T-cell (primary cell): Measurements from ENCODE around the gene CCDC146. TPM values are rescaled to one million over a fixed set of nuclear protein-coding genes. Genes with fewer than 3 reads are reported as not detected.
A peak's percentile ranks its signal among the peaks of the same experiment; 100 is the strongest.
"Not testable (repeated sequence)": the region's sequence is repeated elsewhere in the genome, so short reads cannot be mapped to it uniquely, and the experiment has no call there.

Experiments used
- ATAC-seq, 4 experiments: fragments of 200-7000 bp in 3 of 4; fragments of 150-1000 bp in 1 of 4; cut with Tn5 transposase; replicated peaks in 1 of 4; 1 replicate in 3 of 4; 2 replicates in 1 of 4; pipeline ENCODE4 v1.10.0; 2021; ENCODE audit warnings: moderate library complexity in 3 of 4, mild to moderate bottlenecking in 2 of 4, moderate number of reproducible peaks in 1 of 4
- CTCF ChIA-PET, 2 donors: fragments of 300-600 bp; sonication (Branson Sonifier 250); formaldehyde crosslinking; loops; one replicate each; lab custom pipeline; 2022; ENCODE audit warnings: antibody characterized with exemption in 2 of 2; lab: Charles Lee
- POLR2A ChIA-PET, 2 donors: fragments of 300-600 bp; sonication (Branson Sonifier 250); formaldehyde crosslinking; loops; one replicate each; lab custom pipeline; 2022; ENCODE audit warnings: antibody characterized with exemption in 2 of 2; lab: Charles Lee
- DNase-seq, 35 experiments: peaks; one replicate each; pipeline versions ENCODE4 v3.0.0 to v3.0.0-alpha.2; 2013 to 2023
- H3K27ac ChIP-seq: one replicate; pipeline ENCODE4 v1.5.1; 2013; ENCODE audit warnings: low read length
- H3K27me3 ChIP-seq, 2 experiments: replicated peaks in 1 of 2; 1 replicate in 1 of 2; 2 replicates in 1 of 2; pipeline versions ENCODE4 v1.6.1 to v1.7.0; 2013; ENCODE audit warnings: low read length in 1 of 2, mixed read lengths in 1 of 2; ENCODE audit not compliant: control insufficient read depth in 2 of 2, insufficient read depth in 2 of 2; ENCODE audit errors: extremely low read depth in 1 of 2
- H3K36me3 ChIP-seq, 2 donors: 1 replicate in 1 of 2; 2 replicates in 1 of 2; pipeline versions ENCODE4 v1.6.1 to v1.7.0; 2013; ENCODE audit warnings: low read length in 1 of 2; ENCODE audit not compliant: control insufficient read depth in 2 of 2, insufficient read depth in 1 of 2; ENCODE audit errors: extremely low read depth in 1 of 2
- H3K4me1 ChIP-seq, 2 experiments: 1 replicate in 1 of 2; 2 replicates in 1 of 2; pipeline versions ENCODE4 v1.6.1 to v1.7.0; 2013; ENCODE audit warnings: low read length in 2 of 2, mixed read lengths in 1 of 2; ENCODE audit not compliant: insufficient read depth in 2 of 2, control insufficient read depth in 1 of 2; ENCODE audit errors: extremely low read depth in 1 of 2
- H3K4me3 ChIP-seq, 2 donors: 1 replicate in 1 of 2; 2 replicates in 1 of 2; pipeline versions ENCODE4 v1.5.1 to v1.7.0; 2013; ENCODE audit warnings: mild to moderate bottlenecking in 2 of 2, low read length in 1 of 2, moderate library complexity in 1 of 2; ENCODE audit not compliant: control insufficient read depth in 1 of 2; ENCODE audit errors: extremely low read depth in 1 of 2
- H3K9me3 ChIP-seq: 2 replicates; pipeline ENCODE4 v1.7.0; 2013
- H3K27ac Mint-ChIP-seq, 2 donors: one replicate each; pipeline ENCODE4 v1.8.0; 2020 to 2021; ENCODE audit warnings: mild to moderate bottlenecking in 2 of 2, mixed read lengths in 2 of 2
- H3K27me3 Mint-ChIP-seq, 2 donors: one replicate each; pipeline ENCODE4 v1.8.0; 2021 to 2022; ENCODE audit warnings: mixed read lengths in 2 of 2
- H3K36me3 Mint-ChIP-seq: one replicate; pipeline ENCODE4 v1.8.0; 2021; ENCODE audit warnings: mixed read lengths
- H3K4me1 Mint-ChIP-seq, 3 donors: one replicate each; pipeline ENCODE4 v1.8.0; 2020 to 2022; ENCODE audit warnings: mixed read lengths in 3 of 3, mild to moderate bottlenecking in 1 of 3
- H3K4me3 Mint-ChIP-seq, 3 donors: one replicate each; pipeline ENCODE4 v1.8.0; 2020 to 2022; ENCODE audit warnings: mild to moderate bottlenecking in 3 of 3, mixed read lengths in 3 of 3, moderate library complexity in 3 of 3
- H3K9me3 Mint-ChIP-seq, 3 donors: one replicate each; pipeline ENCODE4 v1.8.0; 2020 to 2022; ENCODE audit warnings: mixed read lengths in 3 of 3
- WGBS: methylation state at CpG from one replicate; pipeline ENCODE4 v1.1.5; 2013; ENCODE audit warnings: missing lambda C conversion rate; ENCODE audit not compliant: insufficient coverage; 5-methylcytosine and 5-hydroxymethylcytosine counted together
- total RNA-seq, 35 experiments: library from RNA in 6 of 35; stranded (reverse) in 6 of 35; fragments of 120-200 nt in 1 of 35; gene quantifications; one replicate each; pipeline versions ENCODE4 v1.2.1 to v1.2.4 and lab custom pipeline; 2013 to 2026

Gene CCDC146
- total RNA-seq, 5 donors from 2014 or later (not counting 1 experiment from before 2014, with no cell fraction given) = 10.6 to 14.7 (median 14.1) TPM

DNA sequence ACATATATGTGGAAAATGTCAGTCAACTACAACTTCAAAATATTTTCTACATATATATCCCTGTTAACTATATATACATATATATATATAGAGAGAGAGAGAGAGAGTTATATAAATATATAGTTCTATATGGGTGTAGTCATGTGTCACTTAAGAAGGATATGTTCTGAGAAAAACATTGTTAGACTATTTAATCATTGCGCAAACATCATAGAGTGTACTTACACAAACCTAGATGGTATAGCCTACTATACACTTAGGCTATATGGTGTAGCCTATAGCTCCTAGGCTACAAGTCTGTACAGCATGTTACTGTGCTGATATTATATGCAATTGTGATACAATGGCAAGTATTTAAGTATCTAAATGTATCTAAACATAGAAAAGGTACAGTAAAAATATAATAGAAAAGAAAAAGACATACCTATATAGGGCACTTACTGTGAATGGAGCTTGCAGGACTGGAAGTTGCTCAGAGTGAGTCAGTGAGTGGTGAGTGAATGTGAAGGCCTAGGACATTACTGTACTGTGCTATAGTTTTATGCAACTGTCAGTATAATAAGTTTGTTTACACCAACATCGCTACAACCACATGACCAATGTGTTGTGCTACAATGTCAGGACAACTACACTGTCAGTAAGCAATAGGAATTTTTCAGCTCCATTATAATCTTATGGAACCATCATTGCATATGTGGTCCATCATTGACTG is 95.2 kb downstream of the CCDC146 start:
- Histone ChIP-seq H3K27me3 (no peaks in the 10 kb centered on the region), H3K4me1 (peaks cover 6 to 9% of the 10 kb centered on the region in 2 experiments), H3K9me3 (no peaks in the 10 kb centered on the region), H3K4me3 (no peak overlapping the region), H3K27ac (no peak overlapping the region), H3K36me3 (no peaks in the 10 kb centered on the region)
- peaks cover 12 to 19% (median 13%) of the 10 kb centered on the region in 3 donors for H3K4me1 Mint-ChIP-seq
- ChIA-PET CTCF (no interaction called here), POLR2A (no interaction called here)
- peaks cover 0 to 7% (median 4%) of the 10 kb centered on the region in 3 donors for H3K9me3 Mint-ChIP-seq
- DNase-seq (no peak), ATAC-seq (no peak)
- H3K36me3 Mint-ChIP-seq = peaks cover 22% of the 10 kb centered on the region
- H3K27ac Mint-ChIP-seq = no peak overlapping the region
- WGBS = no CpG with 5 or more reads among the region's 2 CpGs
- no peaks in the 10 kb centered on the region for H3K27me3 Mint-ChIP-seq
- H3K4me3 Mint-ChIP-seq = no peak overlapping the region

DNA sequence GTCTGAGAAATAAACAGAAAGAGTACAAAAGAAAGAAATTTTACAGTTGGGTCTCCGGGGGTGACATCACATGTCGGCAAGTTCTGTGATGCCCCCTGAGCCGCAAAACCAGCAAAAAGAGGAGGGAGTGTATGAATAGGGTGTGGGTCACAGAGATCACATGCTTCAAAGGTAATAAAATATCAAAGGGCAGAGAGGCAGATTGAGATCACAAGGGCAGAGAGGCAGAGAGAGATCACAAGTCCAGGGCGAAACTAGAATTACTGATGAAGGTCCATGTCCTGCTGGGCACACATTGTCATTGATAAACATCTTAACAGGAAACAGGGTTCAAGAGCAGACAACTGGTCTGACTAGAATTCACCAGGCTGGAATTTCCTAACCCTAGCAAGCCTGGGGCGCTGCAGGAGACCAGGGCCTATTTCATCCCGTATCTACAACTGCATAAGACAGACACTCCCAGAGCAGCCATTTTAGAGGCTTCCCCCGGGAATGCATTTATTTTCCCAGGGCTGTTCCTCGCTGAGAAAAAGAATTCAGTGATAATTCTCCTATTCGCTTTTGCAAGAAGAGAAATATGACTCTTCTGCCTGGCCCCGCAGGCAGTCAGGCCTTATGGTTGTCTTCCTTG is 97.4 kb downstream of the CCDC146 start:
- CTCF ChIA-PET = interaction anchor here in 1 of 2 donors (1.1 kb wide), 1 partner anchor 27 kb away, joined by 4 read pairs; no protein-coding TSS in a partner anchor

DNA sequence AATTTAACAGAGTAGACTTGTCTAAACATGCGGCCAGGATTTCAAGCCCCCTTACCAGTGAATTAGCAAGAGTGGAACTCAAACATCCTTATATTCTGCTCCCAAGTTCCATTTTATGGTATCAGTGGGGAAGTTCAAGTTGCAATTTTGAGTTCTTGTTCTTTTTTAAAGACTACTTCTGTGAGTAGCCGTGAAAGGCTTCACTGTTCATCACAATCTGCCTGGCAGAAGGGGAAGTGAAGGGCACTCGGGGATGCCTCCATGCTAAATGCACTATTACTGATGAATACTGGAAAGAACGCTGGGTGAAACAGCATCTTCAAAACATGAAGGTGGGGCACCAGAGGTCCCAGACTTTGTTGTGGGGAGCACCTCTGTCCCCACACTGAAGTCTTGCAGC is 99.7 kb downstream of the CCDC146 start:
- Mint-ChIP-seq H3K36me3 (peaks cover 26% of the 10 kb centered on the region), H3K27ac (no peak overlapping the region), H3K4me3 (no peak overlapping the region), H3K27me3 (no peaks in the 10 kb centered on the region), H3K4me1 (peaks cover 21 to 31% (median 26%) of the 10 kb centered on the region in 3 donors), H3K9me3 (peaks cover 0 to 7% (median 4%) of the 10 kb centered on the region in 3 donors)
- ATAC-seq = no peak
- H3K4me1 ChIP-seq = peaks cover 14 to 15% of the 10 kb centered on the region in 2 experiments
- ChIA-PET CTCF (no interaction called here), POLR2A (no interaction called here)
- WGBS = 80% methylated on average over 3 of the region's 4 CpGs
- no peaks in the 10 kb centered on the region for H3K36me3 ChIP-seq
- no peak overlapping the region for H3K27ac ChIP-seq
- no peak for DNase-seq
- no peak overlapping the region for H3K4me3 ChIP-seq
- no peaks in the 10 kb centered on the region for H3K9me3 ChIP-seq
- no peaks in the 10 kb centered on the region for H3K27me3 ChIP-seq

More for the DNA sequence above, 97.4 kb downstream of the CCDC146 start:
- DNase-seq, H3K27me3 ChIP-seq, ATAC-seq, H3K36me3 ChIP-seq, H3K27me3 Mint-ChIP-seq, POLR2A ChIA-PET, H3K9me3 Mint-ChIP-seq, H3K4me3 ChIP-seq, H3K27ac Mint-ChIP-seq, H3K4me3 Mint-ChIP-seq, H3K9me3 ChIP-seq, H3K27ac ChIP-seq: not testable (repeated sequence)
- peaks cover 14 to 15% of the 10 kb centered on the region in 2 experiments for H3K4me1 ChIP-seq
- peaks cover 25% of the 10 kb centered on the region for H3K36me3 Mint-ChIP-seq
- WGBS = 98% methylated on average over 9 of the region's 10 CpGs
- H3K4me1 Mint-ChIP-seq = peaks cover 21 to 31% (median 26%) of the 10 kb centered on the region in 3 donors

DNA sequence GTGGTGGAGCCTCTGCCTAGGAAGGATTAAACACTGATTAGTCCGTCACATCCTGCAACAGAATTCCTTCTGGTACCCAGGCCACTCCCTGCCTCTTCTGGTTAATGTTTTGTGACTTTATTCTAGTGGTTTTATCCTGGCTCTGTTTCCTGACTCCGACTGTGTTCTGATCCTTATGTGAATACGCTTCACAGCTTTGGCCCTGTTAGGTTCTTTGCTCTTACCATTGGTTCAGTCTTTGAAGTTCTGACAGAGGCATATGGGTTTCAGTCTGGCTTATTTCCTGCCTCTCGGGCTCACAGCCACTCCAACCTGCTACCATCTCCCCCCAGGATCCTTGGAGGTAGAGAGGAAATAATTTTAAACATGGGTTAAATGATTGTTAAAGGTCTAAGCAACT is 100.4 kb downstream of the CCDC146 start:
- CTCF ChIA-PET = no interaction called here
- Mint-ChIP-seq H3K36me3 (peaks cover 26% of the 10 kb centered on the region), H3K27ac (peak overlapping the region; percentile 65 to 80), H3K27me3 (no peaks in the 10 kb centered on the region), H3K4me3 (peak overlapping the region in 1 of 3 donors; percentile 41), H3K9me3 (peaks cover 0 to 7% (median 4%) of the 10 kb centered on the region in 3 donors), H3K4me1 (peaks cover 21 to 31% (median 26%) of the 10 kb centered on the region in 3 donors)
- DNase-seq = peak in 1 of 35 experiments; percentile 29
- Histone ChIP-seq H3K27me3 (no peaks in the 10 kb centered on the region), H3K36me3 (no peaks in the 10 kb centered on the region), H3K27ac (peak overlapping the region; percentile 8), H3K4me1 (peaks cover 14 to 15% of the 10 kb centered on the region in 2 experiments), H3K4me3 (no peak overlapping the region), H3K9me3 (no peaks in the 10 kb centered on the region)
- POLR2A ChIA-PET = no interaction called here
- WGBS = 36% methylated on average over 2 of the region's 4 CpGs
- ATAC-seq = peak; percentile 70 to 87 (median 79)

DNA sequence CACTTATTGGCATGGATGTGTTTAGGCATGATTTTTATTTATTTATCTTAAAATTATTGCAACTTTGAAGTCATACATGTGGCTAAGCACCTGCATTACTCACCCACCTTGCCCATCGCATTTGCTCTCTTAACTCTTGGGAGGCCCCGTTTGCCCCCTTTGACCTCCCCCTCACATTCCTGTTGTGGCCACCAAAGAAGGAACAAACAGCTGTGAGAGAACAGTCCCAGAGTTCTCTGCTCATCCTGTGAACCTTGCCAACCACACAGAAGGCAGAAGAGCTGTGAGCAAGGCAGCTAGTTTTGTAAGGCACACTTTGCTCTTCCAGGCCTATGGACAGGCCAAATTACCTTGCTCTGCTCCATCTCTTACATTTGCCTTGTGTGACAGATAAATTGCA is 100.8 kb downstream of the CCDC146 start:
- peak overlapping the region in 1 of 2 donors; percentile 56 for H3K27ac Mint-ChIP-seq
- ChIA-PET CTCF (no interaction called here), POLR2A (no interaction called here)
- 39% methylated on average over 2 of the region's 2 CpGs for WGBS
- Histone ChIP-seq H3K36me3 (no peaks in the 10 kb centered on the region), H3K9me3 (no peaks in the 10 kb centered on the region), H3K4me1 (peaks cover 14 to 15% of the 10 kb centered on the region in 2 experiments), H3K27me3 (no peaks in the 10 kb centered on the region), H3K27ac (peak overlapping the region; percentile 8), H3K4me3 (no peak overlapping the region)
- H3K9me3 Mint-ChIP-seq = peaks cover 0 to 10% (median 8%) of the 10 kb centered on the region in 3 donors
- H3K4me1 Mint-ChIP-seq = peaks cover 21 to 31% (median 26%) of the 10 kb centered on the region in 3 donors
- H3K27me3 Mint-ChIP-seq = no peaks in the 10 kb centered on the region
- DNase-seq (no peak), ATAC-seq (peak in 1 of 4 experiments; percentile 26)
- H3K4me3 Mint-ChIP-seq = peak overlapping the region in 1 of 3 donors; percentile 41
- peaks cover 30% of the 10 kb centered on the region for H3K36me3 Mint-ChIP-seq

DNA sequence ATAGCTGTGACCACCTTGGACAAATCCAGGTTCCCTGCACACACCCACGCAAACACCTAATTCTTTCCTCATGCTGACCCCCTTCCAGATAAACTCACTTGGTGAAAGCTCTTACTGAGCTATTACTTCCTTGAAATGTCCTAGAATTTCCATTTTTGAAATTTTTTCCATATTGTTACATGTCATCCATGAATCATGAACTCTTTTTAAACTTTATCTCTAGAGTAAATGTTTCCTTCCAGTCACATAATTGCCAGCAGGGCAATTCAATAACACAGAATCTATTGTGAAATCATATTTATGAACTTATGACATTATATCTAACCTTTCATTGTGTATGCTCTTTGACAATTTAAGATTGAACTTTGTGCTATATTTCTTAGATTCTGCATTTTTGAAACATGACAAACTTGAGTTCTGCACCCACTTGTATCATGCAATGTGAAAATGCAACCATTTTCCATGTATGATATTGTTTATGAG is 104.0 kb downstream of the CCDC146 start:
- peaks cover 37% of the 10 kb centered on the region for H3K36me3 Mint-ChIP-seq
- CTCF ChIA-PET = no interaction called here
- 88% methylated on average over 1 of the region's 1 CpG for WGBS

More for the DNA sequence above, 104.0 kb downstream of the CCDC146 start:
- no peaks in the 10 kb centered on the region for H3K27me3 Mint-ChIP-seq
- POLR2A ChIA-PET = no interaction called here
- Histone ChIP-seq H3K27ac (no peak overlapping the region), H3K36me3 (no peaks in the 10 kb centered on the region), H3K9me3 (no peaks in the 10 kb centered on the region), H3K27me3 (no peaks in the 10 kb centered on the region), H3K4me3 (no peak overlapping the region), H3K4me1 (peaks cover 12 to 15% of the 10 kb centered on the region in 2 experiments)
- peaks cover 20 to 25% (median 25%) of the 10 kb centered on the region in 3 donors for H3K4me1 Mint-ChIP-seq
- H3K27ac Mint-ChIP-seq = no peak overlapping the region
- H3K4me3 Mint-ChIP-seq = no peak overlapping the region
- peaks cover 7 to 25% (median 21%) of the 10 kb centered on the region in 3 donors for H3K9me3 Mint-ChIP-seq
- DNase-seq (no peak), ATAC-seq (no peak)
